GM18519 (cell line): ENCODE measurements around the gene STRIT1.
"Not testable (repeated sequence)": the region's sequence is repeated elsewhere in the genome, so short reads cannot be mapped to it uniquely, and the experiment has no call there.

Source experiments
- ATAC-seq: cut with Tn5 transposase; IDR thresholded peaks from one replicate; pipeline ENCODE4 v1.9.1; 2021; ENCODE audit warnings: mild to moderate bottlenecking, moderate library complexity; ENCODE audit not compliant: unreplicated experiment, low FRiP score

The STRIT1 gene

DNA sequence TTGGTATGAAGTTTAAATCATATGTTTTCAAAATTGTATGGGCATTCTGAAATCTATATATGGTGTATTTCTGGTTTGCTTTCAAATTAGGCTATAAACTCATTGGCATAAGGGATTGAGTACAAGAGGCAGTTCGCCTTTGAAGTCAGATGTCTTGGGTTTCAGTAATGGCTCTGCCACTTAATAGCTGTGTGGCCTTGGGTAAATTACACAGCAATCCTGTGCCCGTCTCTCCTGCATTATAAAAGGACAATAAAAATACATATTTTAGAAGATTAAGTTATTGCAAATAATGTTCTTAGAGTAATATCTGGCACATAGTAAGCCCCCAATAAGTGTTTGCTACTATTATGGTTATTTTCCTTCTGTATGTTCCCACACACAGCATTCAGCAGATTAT, 20.4 kb upstream of the STRIT1 start:
- ATAC-seq = no peak

DNA sequence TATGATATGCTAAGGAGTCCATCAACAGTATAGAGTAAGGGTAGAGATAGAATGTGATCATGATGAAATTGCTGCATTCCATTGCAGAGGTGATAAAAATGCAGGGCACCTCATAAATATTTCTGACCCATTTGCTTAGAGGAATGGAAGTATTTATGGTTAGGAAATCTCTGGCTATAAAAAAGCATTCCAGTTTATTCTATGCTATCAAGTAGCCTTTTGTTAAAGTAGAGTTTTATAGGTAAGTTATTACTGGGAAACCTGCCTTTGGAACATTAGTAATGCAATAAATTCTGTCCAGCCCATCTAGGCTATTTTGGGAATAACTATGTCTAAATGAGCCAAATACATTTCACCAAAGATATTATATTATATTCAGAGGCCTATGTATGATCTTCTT, 19.8 kb upstream of the STRIT1 start:
- ATAC-seq = no peak

GRCh38 chr3:155312781-155313180, 19.3 kb upstream of the STRIT1 start:
- no peak for ATAC-seq

DNA sequence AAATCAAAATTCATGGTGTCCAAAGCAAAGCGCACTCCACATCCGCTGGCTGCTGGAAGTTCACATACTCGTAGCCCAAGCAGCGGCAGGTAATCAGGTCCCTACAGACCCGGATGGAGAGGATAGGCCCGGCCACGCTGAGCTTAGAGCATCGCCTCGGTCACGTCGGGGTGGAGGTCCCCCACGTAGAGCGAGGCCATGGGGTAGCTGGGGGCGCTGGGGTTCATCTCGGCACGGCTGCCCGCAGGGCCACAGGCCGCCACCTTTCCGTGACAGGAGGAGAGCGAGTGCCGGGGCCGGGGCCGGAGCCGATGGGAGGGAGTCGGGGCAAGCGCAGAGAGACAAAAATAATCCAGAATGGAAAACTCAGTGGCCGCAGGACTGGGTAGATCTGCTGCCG, 16.1 kb upstream of the STRIT1 start:
- no peak for ATAC-seq

- ATAC-seq = no peak
These were observed 15.3 kb upstream of the STRIT1 start for GRCh38 chr3:155308831-155309230.

DNA sequence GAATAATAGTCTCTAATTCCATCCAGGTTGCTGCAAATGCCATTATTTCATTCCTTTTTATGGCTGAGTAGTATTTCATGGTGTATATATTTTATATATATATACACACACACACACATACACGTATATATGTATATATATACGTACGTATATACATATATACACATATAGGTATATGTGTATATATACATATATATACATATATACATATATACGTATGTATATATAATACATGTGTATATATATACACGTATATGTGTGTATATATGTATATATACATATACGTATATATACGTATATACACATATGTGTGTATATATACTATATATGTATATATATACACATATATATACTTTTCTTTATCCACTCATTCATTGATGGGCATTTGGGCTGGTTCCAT, 13.7 kb upstream of the STRIT1 start:
- ATAC-seq = no peak

GRCh38 chr3:155304394-155304793, 10.9 kb upstream of the STRIT1 start:
- ATAC-seq = no peak

- ATAC-seq = no peak
These were observed 10.1 kb upstream of the STRIT1 start for GRCh38 chr3:155303540-155304097.

DNA sequence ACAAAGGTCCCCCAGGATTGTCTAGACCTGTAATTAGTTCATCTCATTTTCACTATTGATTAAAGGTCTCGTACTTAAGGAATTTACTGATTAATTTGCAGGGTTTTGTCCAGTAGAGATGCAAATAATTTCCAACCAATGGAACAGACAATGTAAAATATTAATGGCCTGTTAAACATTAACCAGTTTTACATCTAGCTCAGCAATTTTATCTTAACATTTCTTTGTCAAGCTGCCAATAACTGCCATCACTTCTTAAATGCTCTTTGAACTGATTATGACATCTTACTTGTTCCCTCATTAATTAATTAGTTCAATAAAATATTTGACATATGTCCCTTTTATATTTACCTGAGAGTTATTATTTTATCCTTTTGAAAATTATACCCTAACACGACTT, 9.4 kb upstream of the STRIT1 start:
- no peak for ATAC-seq

DNA sequence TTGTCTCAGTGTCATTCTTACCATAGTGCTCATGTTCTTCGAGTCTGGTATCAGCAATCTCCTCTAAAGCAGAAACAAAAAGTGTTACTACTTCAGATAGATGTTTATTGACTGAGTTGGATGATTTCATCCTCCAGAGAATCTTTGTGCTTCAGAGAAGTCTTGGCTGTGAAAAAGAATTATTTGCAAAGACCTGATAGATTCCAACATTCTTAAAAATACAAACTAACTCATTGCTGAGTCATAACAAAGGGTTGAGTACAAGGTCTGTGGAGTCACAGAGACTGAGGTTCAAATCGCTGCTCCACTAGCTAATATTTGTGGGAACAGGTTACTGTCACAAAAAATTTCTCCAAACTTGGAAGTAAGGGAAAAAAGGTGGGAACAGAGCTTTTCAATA, 9.0 kb upstream of the STRIT1 start:
- no peak for ATAC-seq

DNA sequence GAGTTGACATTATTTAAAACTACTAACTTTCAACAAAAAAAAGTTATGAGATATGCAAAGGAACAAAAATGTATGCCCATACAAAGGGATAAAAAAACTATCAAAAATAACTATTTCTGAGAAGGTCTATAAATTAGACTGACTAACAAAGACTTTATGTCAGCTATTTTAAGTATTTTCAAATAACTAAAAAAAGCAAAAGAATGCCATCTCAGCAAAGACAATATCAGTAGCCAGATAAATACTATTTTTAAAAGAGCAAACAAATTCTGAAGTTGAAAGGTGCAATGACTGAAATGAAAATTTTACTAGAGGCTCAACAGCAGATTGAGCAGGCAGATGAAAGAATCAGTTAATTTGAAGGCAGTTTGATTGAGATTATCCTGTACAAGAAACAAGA, 3.6 kb upstream of the STRIT1 start:
- ATAC-seq = no peak

DNA sequence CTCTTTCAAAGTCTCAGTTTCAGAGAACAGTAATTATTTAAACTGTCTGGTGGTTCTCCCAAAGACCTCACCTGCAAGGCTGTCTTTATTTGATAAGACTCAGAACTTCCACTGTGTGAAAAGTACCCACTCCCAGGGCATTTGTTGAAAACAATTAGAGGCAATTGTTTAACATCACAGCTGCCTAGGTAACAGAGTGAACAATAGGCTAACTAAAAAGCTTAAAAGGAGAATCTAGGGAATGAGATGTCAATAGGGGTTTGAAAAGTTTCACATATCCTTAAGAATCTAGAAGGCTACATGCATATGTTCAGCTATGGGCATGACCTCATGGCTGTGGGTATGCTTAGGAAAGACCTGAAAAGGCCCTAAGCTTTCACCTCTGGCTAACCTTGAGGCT, 2.9 kb upstream of the STRIT1 start:
- no peak for ATAC-seq

DNA sequence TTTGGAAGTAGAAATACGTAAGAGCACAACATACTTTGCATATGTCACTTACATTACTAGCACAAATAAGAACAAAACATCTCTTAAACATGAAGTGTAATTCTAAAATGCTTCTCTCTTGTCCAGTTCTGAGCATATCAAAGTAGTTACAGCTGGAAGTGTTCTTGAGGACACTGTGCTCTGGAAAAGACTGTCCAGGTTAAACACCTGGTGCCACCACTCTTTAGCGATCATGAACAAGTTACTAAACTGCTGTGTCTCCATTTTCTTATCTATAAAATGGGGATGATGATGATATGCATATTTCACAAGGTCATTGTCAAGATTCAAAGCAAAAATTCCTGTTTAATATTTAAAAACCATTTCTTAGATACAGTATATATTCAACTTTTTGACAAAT, 790 bp downstream of the STRIT1 start:
- no peak for ATAC-seq

- ATAC-seq = no peak
These were observed 1.4 kb downstream of the STRIT1 start for GRCh38 chr3:155292133-155292532.

GRCh38 chr3:155286736-155287135, 6.7 kb downstream of the STRIT1 start:
- no peak for ATAC-seq

DNA sequence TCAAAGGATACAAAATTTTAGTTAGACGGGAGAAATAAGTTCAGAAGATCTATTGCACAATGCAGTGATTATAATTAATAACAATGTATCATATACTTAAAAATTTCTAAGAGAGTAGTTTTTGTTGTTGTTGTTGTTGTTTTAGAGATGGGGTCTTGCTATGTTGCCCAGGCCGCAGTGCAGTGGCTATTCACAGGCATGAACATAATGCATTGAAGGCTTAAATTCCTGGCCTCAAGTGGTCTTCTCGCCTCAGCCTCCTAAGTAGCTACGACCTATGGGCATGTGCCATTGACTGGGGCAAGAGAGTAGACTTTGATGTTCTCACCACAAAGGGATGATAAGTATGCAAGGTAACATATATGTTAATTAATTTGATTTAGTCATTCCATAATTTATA, 7.5 kb downstream of the STRIT1 start:
- ATAC-seq = no peak

- ATAC-seq = no peak
These were observed 10.1 kb downstream of the STRIT1 start for GRCh38 chr3:155283092-155284056.

- ATAC-seq = no peak
These were observed 10.9 kb downstream of the STRIT1 start for GRCh38 chr3:155282385-155283091.

DNA sequence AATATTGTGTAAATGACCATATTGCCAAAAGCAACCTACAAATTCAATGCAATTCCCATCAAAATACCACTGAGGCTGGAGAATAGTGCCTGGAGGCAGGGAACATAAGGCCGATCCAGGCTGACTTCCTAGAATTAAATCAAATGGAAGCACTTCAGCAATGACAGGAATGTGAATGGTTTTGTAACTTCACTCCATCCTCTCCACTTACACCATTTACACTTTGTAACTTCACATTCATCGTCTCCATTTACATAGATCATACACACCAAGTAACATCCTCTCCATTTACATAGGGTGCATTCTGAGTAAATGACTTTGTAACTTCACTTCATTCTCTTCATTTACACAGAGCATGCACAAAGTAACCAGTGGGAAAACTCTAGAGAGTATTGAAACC, 11.6 kb downstream of the STRIT1 start:
- no peak for ATAC-seq

GRCh38 chr3:155276089-155276488, 17.4 kb downstream of the STRIT1 start:
- not testable (repeated sequence) for ATAC-seq

- ATAC-seq = not testable (repeated sequence)
These were observed 18.2 kb downstream of the STRIT1 start for GRCh38 chr3:155275159-155275754.
